Mesenchymal stem cell (in vitro differentiated cells and primary cell): ENCODE measurements around the gene ARMH1.

Experiments used
- DNase-seq: peaks from one replicate; pipeline ENCODE4 v3.0.0-alpha.2; 2013
- H2AFZ ChIP-seq: one replicate; pipeline ENCODE4 v1.6.1; 2013; ENCODE audit warnings: low read depth, mild to moderate bottlenecking, control low read depth, inconsistent platforms, low read length, moderate library complexity
- H2AK5ac ChIP-seq: 2 replicates; pipeline ENCODE4 v1.6.1; 2013; ENCODE audit warnings: low read length, moderate library complexity, mild to moderate bottlenecking, inconsistent platforms; ENCODE audit not compliant: severe bottlenecking
- H2BK120ac ChIP-seq: one replicate; pipeline ENCODE4 v1.6.1; 2013; ENCODE audit warnings: low read depth, mild to moderate bottlenecking, inconsistent platforms, low read length, moderate library complexity
- H2BK12ac ChIP-seq, 2 experiments: one replicate each; pipeline ENCODE4 v1.6.1; 2013; ENCODE audit warnings: inconsistent platforms in 2 of 2, low read length in 2 of 2, mild to moderate bottlenecking in 2 of 2, moderate library complexity in 2 of 2, control low read depth in 1 of 2
- H2BK15ac ChIP-seq: one replicate; pipeline ENCODE4 v1.6.1; 2013; ENCODE audit warnings: mild to moderate bottlenecking, low read depth, inconsistent platforms; ENCODE audit not compliant: poor library complexity, severe bottlenecking
- H2BK5ac ChIP-seq: 2 replicates; pipeline ENCODE4 v1.6.1; 2013; ENCODE audit warnings: low read depth, mild to moderate bottlenecking, low read length, control low read depth, inconsistent platforms; ENCODE audit not compliant: poor library complexity, severe bottlenecking
- H3K14ac ChIP-seq, 2 experiments: one replicate each; pipeline ENCODE4 v1.6.1; 2013; ENCODE audit warnings: inconsistent platforms in 2 of 2, low read length in 2 of 2, control low read depth in 1 of 2, mild to moderate bottlenecking in 1 of 2, moderate library complexity in 1 of 2
- H3K18ac ChIP-seq, 2 experiments: one replicate each; pipeline ENCODE4 v1.6.1; 2013; ENCODE audit warnings: inconsistent platforms in 2 of 2, low read length in 2 of 2, control low read depth in 1 of 2, low read depth in 1 of 2, mild to moderate bottlenecking in 1 of 2
- H3K23ac ChIP-seq, 2 experiments: one replicate each; pipeline ENCODE4 v1.6.1; 2013; ENCODE audit warnings: inconsistent platforms in 2 of 2, low read length in 2 of 2, mild to moderate bottlenecking in 2 of 2, moderate library complexity in 2 of 2, control low read depth in 1 of 2
- H3K27ac ChIP-seq: 2 replicates; pipeline ENCODE4 v1.5.1; 2013; ENCODE audit warnings: mild to moderate bottlenecking, moderate library complexity, low read length, control low read depth, inconsistent platforms; ENCODE audit not compliant: poor library complexity, severe bottlenecking
- H3K27me3 ChIP-seq, 2 experiments: 2 replicates each; pipeline versions ENCODE4 v1.6.1 to v1.7.0; 2013; ENCODE audit warnings: low read length in 2 of 2, mild to moderate bottlenecking in 2 of 2, moderate library complexity in 2 of 2, control low read depth in 1 of 2, inconsistent platforms in 1 of 2; ENCODE audit not compliant: control insufficient read depth in 1 of 2, insufficient read depth in 1 of 2
- H3K36me3 ChIP-seq, 2 experiments: 2 replicates each; pipeline versions ENCODE4 v1.6.1 to v1.7.0; 2013; ENCODE audit warnings: low read length in 2 of 2, control low read depth in 1 of 2, inconsistent platforms in 1 of 2, low read depth in 1 of 2, mild to moderate bottlenecking in 1 of 2; ENCODE audit not compliant: insufficient read depth in 2 of 2, control insufficient read depth in 1 of 2
- H3K4ac ChIP-seq, 2 experiments: one replicate each; pipeline ENCODE4 v1.6.1; 2013; ENCODE audit warnings: inconsistent platforms in 2 of 2, low read length in 2 of 2, mild to moderate bottlenecking in 2 of 2, moderate library complexity in 2 of 2, control low read depth in 1 of 2, low read depth in 1 of 2
- H3K4me1 ChIP-seq: 2 replicates; pipeline ENCODE4 v1.6.1; 2013; ENCODE audit warnings: low read depth, low read length, control low read depth; ENCODE audit not compliant: control insufficient read depth, insufficient read depth
- H3K4me2 ChIP-seq: 2 replicates; pipeline ENCODE4 v1.6.1; 2013; ENCODE audit warnings: low read length, mild to moderate bottlenecking, inconsistent platforms; ENCODE audit not compliant: poor library complexity, severe bottlenecking
- H3K4me3 ChIP-seq, 2 experiments: 2 replicates each; pipeline versions ENCODE4 v1.5.1 to v1.7.0; 2013; ENCODE audit warnings: low read length in 2 of 2, mild to moderate bottlenecking in 2 of 2, control low read depth in 1 of 2, low read depth in 1 of 2; ENCODE audit not compliant: insufficient read depth in 1 of 2
- H3K79me1 ChIP-seq: replicated peaks from 2 replicates; pipeline ENCODE4 v1.6.1; 2013; ENCODE audit warnings: mild to moderate bottlenecking, control low read depth, low read length, inconsistent platforms; ENCODE audit not compliant: poor library complexity, severe bottlenecking
- H3K9ac ChIP-seq: 2 replicates; pipeline ENCODE4 v1.7.0; 2013; ENCODE audit warnings: mild to moderate bottlenecking, low read length, moderate library complexity
- H3K9me3 ChIP-seq: 2 replicates; pipeline ENCODE4 v1.7.0; 2013; ENCODE audit warnings: mild to moderate bottlenecking, low read length; ENCODE audit not compliant: control insufficient read depth
- H4K8ac ChIP-seq: one replicate; pipeline ENCODE4 v1.6.1; 2013; ENCODE audit warnings: inconsistent platforms, mild to moderate bottlenecking, low read length, moderate library complexity
- H4K91ac ChIP-seq: one replicate; pipeline ENCODE4 v1.6.1; 2013; ENCODE audit warnings: mild to moderate bottlenecking, low read length, inconsistent platforms
- WGBS: methylation state at CpG from one replicate; pipeline ENCODE4 v1.1.7; 2013; ENCODE audit warnings: mixed read lengths; 5-methylcytosine and 5-hydroxymethylcytosine counted together

Gene ARMH1

GRCh38 chr1:44672961-44673674, 1.4 kb upstream of the ARMH1 start:
- H4K91ac ChIP-seq, result no peak overlapping the region
- H3K9ac ChIP-seq, result peak overlapping the region; percentile 95
- peaks cover 20% of the 10 kb centered on the region for H3K4me1 ChIP-seq
- H3K14ac ChIP-seq, result peak overlapping the region in 1 of 2 experiments; percentile 57
- no peak overlapping the region for H2BK12ac ChIP-seq
- peaks cover 32% of the 10 kb centered on the region for H3K79me1 ChIP-seq
- H3K23ac ChIP-seq, result peak overlapping the region in 1 of 2 experiments; percentile 16
- peak overlapping the region; percentile 80 for H3K27ac ChIP-seq
- 90% methylated on average over 11 of the region's 14 CpGs for WGBS
- H3K36me3 ChIP-seq, result peaks cover 0 to 5% of the 10 kb centered on the region in 2 experiments
- peak overlapping the region; percentile 66 for H4K8ac ChIP-seq
- no peak overlapping the region for H2BK5ac ChIP-seq
- DNase-seq, result no peak
- H3K4me2 ChIP-seq, result peak overlapping the region; percentile 78
- H3K18ac ChIP-seq, result peak overlapping the region; percentile 52 to 67
- H3K4ac ChIP-seq, result peak overlapping the region in 1 of 2 experiments; percentile 86
- H2BK15ac ChIP-seq, result no peak overlapping the region
- peak overlapping the region in 1 of 2 experiments; percentile 82 for H3K4me3 ChIP-seq
- peak overlapping the region; percentile 35 for H2BK120ac ChIP-seq
- H2AFZ ChIP-seq, result peak overlapping the region; percentile 30
- no peaks in the 10 kb centered on the region for H3K9me3 ChIP-seq
- H3K27me3 ChIP-seq, result no peaks in the 10 kb centered on the region
- peak overlapping the region; percentile 61 for H2AK5ac ChIP-seq

GRCh38 chr1:44673675-44674112, 820 bp upstream of the ARMH1 start:
- Histone ChIP-seq H2BK5ac (no peak overlapping the region), H3K36me3 (peaks cover 0 to 5% of the 10 kb centered on the region in 2 experiments), H4K8ac (peak overlapping the region; percentile 61), H2AFZ (peak overlapping the region; percentile 30), H3K23ac (no peak overlapping the region), H3K9ac (peak overlapping the region; percentile 95), H2BK12ac (peak overlapping the region in 1 of 2 experiments; percentile 23), H3K9me3 (no peaks in the 10 kb centered on the region), H3K79me1 (peaks cover 35% of the 10 kb centered on the region), H3K27ac (peak overlapping the region; percentile 80), H4K91ac (no peak overlapping the region), H3K4me1 (peaks cover 20% of the 10 kb centered on the region), H3K27me3 (no peaks in the 10 kb centered on the region), H3K4me3 (peak overlapping the region; percentile 82 to 86), H3K18ac (peak overlapping the region; percentile 52 to 67), H3K4ac (peak overlapping the region; percentile 40 to 86), H2BK120ac (no peak overlapping the region), H3K14ac (no peak overlapping the region), H3K4me2 (peak overlapping the region; percentile 78), H2BK15ac (peak overlapping the region; percentile 33), H2AK5ac (no peak overlapping the region)
- 3% methylated on average over 16 of the region's 16 CpGs for WGBS
- DNase-seq, result no peak

- WGBS, result 90% methylated on average over 6 of the region's 7 CpGs
- Histone ChIP-seq H3K79me1 (peaks cover 34% of the 10 kb centered on the region), H4K8ac (peak overlapping the region; percentile 69)
Observed at GRCh38 chr1:44675186-44675585, 672 bp downstream of the ARMH1 start.

GRCh38 chr1:44676484-44677200, 2.1 kb downstream of the ARMH1 start:
- peak; percentile 85 for DNase-seq
- no peak overlapping the region for H4K91ac ChIP-seq
- no peak overlapping the region for H2BK5ac ChIP-seq
- peak overlapping the region in 1 of 2 experiments; percentile 57 for H2BK12ac ChIP-seq
- H3K9ac ChIP-seq, result peak overlapping the region; percentile 26
- H3K9me3 ChIP-seq, result no peaks in the 10 kb centered on the region
- peak overlapping the region; percentile 22 for H2AK5ac ChIP-seq
- H4K8ac ChIP-seq, result no peak overlapping the region
- 73% methylated on average over 5 of the region's 5 CpGs for WGBS
- peaks cover 0 to 8% of the 10 kb centered on the region in 2 experiments for H3K36me3 ChIP-seq
- H3K4ac ChIP-seq, result peak overlapping the region in 1 of 2 experiments; percentile 64
- no peaks in the 10 kb centered on the region for H3K27me3 ChIP-seq
- H3K27ac ChIP-seq, result peak overlapping the region; percentile 47
- H3K4me2 ChIP-seq, result no peak overlapping the region
- H2BK120ac ChIP-seq, result no peak overlapping the region
- H3K23ac ChIP-seq, result peak overlapping the region in 1 of 2 experiments; percentile 19
- peaks cover 20% of the 10 kb centered on the region for H3K4me1 ChIP-seq
- H3K18ac ChIP-seq, result peak overlapping the region; percentile 77 to 78
- peak overlapping the region in 1 of 2 experiments; percentile 48 for H3K4me3 ChIP-seq
- no peak overlapping the region for H2BK15ac ChIP-seq
- H2AFZ ChIP-seq, result no peak overlapping the region
- H3K14ac ChIP-seq, result no peak overlapping the region
- peaks cover 27% of the 10 kb centered on the region for H3K79me1 ChIP-seq

More at GRCh38 chr1:44675186-44675585, 672 bp downstream of the ARMH1 start:
- Histone ChIP-seq H3K36me3 (peaks cover 0 to 8% of the 10 kb centered on the region in 2 experiments), H3K18ac (peak overlapping the region in 1 of 2 experiments; percentile 47), H3K4ac (peak overlapping the region in 1 of 2 experiments; percentile 65), H3K23ac (no peak overlapping the region), H2AFZ (no peak overlapping the region), H3K4me2 (peak overlapping the region; percentile 80), H3K27me3 (no peaks in the 10 kb centered on the region), H3K9ac (peak overlapping the region; percentile 95), H2BK12ac (peak overlapping the region; percentile 23 to 33), H3K4me1 (peaks cover 20% of the 10 kb centered on the region), H2BK120ac (peak overlapping the region; percentile 27), H2AK5ac (no peak overlapping the region), H2BK15ac (peak overlapping the region; percentile 12), H3K9me3 (no peaks in the 10 kb centered on the region), H4K91ac (no peak overlapping the region), H3K27ac (no peak overlapping the region), H3K4me3 (peak overlapping the region in 1 of 2 experiments; percentile 82), H3K14ac (no peak overlapping the region), H2BK5ac (no peak overlapping the region)
- no peak for DNase-seq
